ENCODE measurements around the gene PLCL2. TPM values are rescaled to one million over a fixed set of nuclear protein-coding genes. Genes with fewer than 3 reads are reported as not detected.

Gene PLCL2
- total and polyA plus RNA-seq, 10 donors: 6.9 to 60.4 (median 41.8) TPM

GRCh38 chr3:16999871-17000270 is 115.1 kb downstream of the PLCL2 start:
- no peak for DNase-seq
- H3K9me3 ChIP-seq: peaks cover 0 to 25% (median 13%) of the 10 kb centered on the region in 8 donors
- TF ChIP-seq POLR2A (IDR thresholded peaks at IDR 0.05): no peak
- TF ChIP-seq POLR2AphosphoS5 (IDR thresholded peaks at IDR 0.05): no peak
- TF ChIP-seq, protein P1, sequence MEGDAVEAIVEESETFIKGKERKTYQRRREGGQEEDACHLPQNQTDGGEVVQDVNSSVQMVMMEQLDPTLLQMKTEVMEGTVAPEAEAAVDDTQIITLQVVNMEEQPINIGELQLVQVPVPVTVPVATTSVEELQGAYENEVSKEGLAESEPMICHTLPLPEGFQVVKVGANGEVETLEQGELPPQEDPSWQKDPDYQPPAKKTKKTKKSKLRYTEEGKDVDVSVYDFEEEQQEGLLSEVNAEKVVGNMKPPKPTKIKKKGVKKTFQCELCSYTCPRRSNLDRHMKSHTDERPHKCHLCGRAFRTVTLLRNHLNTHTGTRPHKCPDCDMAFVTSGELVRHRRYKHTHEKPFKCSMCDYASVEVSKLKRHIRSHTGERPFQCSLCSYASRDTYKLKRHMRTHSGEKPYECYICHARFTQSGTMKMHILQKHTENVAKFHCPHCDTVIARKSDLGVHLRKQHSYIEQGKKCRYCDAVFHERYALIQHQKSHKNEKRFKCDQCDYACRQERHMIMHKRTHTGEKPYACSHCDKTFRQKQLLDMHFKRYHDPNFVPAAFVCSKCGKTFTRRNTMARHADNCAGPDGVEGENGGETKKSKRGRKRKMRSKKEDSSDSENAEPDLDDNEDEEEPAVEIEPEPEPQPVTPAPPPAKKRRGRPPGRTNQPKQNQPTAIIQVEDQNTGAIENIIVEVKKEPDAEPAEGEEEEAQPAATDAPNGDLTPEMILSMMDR (IDR thresholded peaks at IDR 0.05 in 8 of 11, conservative IDR thresholded peaks at IDR 0.05 in 3 of 11): no peak

DNA sequence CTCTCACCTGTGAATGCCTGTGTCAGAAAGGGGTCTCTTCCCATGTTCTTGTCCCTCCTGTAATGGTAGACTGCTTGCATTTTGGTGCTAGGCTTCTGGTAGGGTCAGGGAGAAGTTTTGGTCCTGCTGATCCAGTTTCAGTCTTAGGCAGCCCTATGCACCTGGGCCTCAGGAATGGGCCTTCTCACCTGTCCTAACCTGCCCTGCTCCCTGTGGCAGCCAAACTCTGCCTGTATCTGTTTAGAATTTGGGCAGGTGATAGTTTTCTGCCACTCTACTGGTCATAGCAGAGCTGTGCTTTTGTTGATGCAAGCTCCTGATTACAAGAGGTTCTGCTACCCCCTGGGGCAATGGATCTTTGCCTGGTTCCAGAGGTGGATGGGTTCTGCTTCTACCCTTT is 118.7 kb downstream of the PLCL2 start:
- Histone ChIP-seq H3K4me1 (peaks cover 5 to 68% (median 44%) of the 10 kb centered on the region in 6 donors), H3K9me3 (peaks cover 0 to 25% (median 13%) of the 10 kb centered on the region in 8 donors), H3K4me3 (no peak overlapping the region), H3K27ac (no peak overlapping the region), H3K36me3 (no peaks in the 10 kb centered on the region), H3K27me3 (replicated peaks in 1 of 7) (no peaks in the 10 kb centered on the region)
- TF ChIP-seq POLR2AphosphoS5 (IDR thresholded peaks at IDR 0.05) (no peak), POLR2A (IDR thresholded peaks at IDR 0.05) (no peak)
- TF ChIP-seq, protein P1 (IDR thresholded peaks at IDR 0.05 in 8 of 11, conservative IDR thresholded peaks at IDR 0.05 in 3 of 11): no peak
- no peak for DNase-seq
- intact Hi-C loops (cut with DNase I; ENCODE audit: low total_unique reads): no loop called here

More at GRCh38 chr3:16999871-17000270, 115.1 kb downstream of the PLCL2 start:
- H3K4me3 ChIP-seq: no peak overlapping the region
- H3K27me3 ChIP-seq (replicated peaks in 1 of 7): no peaks in the 10 kb centered on the region
- no peak overlapping the region for H3K27ac ChIP-seq
- intact Hi-C loops (cut with DNase I; ENCODE audit: low total_unique reads): no loop called here
- no peaks in the 10 kb centered on the region for H3K36me3 ChIP-seq
- H3K4me1 ChIP-seq: peaks cover 17 to 70% (median 49%) of the 10 kb centered on the region in 6 donors

GRCh38 chr3:17006132-17006852 is 121.5 kb downstream of the PLCL2 start:
- H3K4me1 ChIP-seq: peaks cover 0 to 53% (median 31%) of the 10 kb centered on the region in 6 donors
- H3K36me3 ChIP-seq: peaks cover 0 to 25% (median 18%) of the 10 kb centered on the region in 6 donors
- H3K9me3 ChIP-seq: peaks cover 0 to 15% (median 8%) of the 10 kb centered on the region in 8 donors
- 31 to 42% (median 35%) methylated on average over 2 of the region's 2 CpGs for WGBS, 5 donors
- intact Hi-C loops (cut with DNase I; ENCODE audit: low total_unique reads): no loop called here
- H3K27me3 ChIP-seq (replicated peaks in 1 of 7): no peaks in the 10 kb centered on the region
- H3K27ac ChIP-seq: peak overlapping the region in 1 of 8 donors; percentile 28
- DNase-seq: no peak
- no peak for TF ChIP-seq POLR2A (IDR thresholded peaks at IDR 0.05)
- TF ChIP-seq POLR2AphosphoS5 (IDR thresholded peaks at IDR 0.05): no peak
- TF ChIP-seq, protein P1 (IDR thresholded peaks at IDR 0.05 in 8 of 11, conservative IDR thresholded peaks at IDR 0.05 in 3 of 11): no peak
- H3K4me3 ChIP-seq: no peak overlapping the region

DNA sequence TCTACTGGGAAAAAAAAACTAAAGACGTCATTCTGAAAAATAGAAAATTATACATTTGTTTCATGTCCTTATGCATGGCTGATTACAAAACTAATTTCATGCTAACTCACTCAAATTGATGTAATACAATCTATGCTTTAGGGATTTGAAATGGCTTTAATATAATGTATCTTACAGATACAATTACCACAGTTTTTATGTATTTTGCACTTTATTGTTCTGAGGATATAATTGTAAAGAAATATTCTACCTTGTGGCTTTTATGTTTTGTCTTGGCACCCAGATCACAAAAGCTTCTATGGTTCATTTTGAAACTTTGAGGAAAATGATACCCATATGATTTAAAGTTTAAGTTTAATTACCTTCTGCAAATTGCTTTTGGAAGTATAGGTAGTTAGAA is 122.5 kb downstream of the PLCL2 start:
- Histone ChIP-seq H3K27ac (no peak overlapping the region), H3K27me3 (replicated peaks in 1 of 7) (no peaks in the 10 kb centered on the region), H3K4me1 (peaks cover 0 to 53% (median 31%) of the 10 kb centered on the region in 6 donors), H3K4me3 (no peak overlapping the region), H3K9me3 (peaks cover 0 to 5% (median under 1%) of the 10 kb centered on the region in 8 donors), H3K36me3 (peaks cover 0 to 35% (median 26%) of the 10 kb centered on the region in 6 donors)
- 75 to 90% (median 80%) methylated on average over 1 of the region's 1 CpG for WGBS, 5 donors
- intact Hi-C loops (cut with DNase I; ENCODE audit: low total_unique reads): no loop called here
- TF ChIP-seq POLR2AphosphoS5 (IDR thresholded peaks at IDR 0.05) (no peak), POLR2A (IDR thresholded peaks at IDR 0.05) (no peak)
- TF ChIP-seq, protein P1 (IDR thresholded peaks at IDR 0.05 in 8 of 11, conservative IDR thresholded peaks at IDR 0.05 in 3 of 11): no peak
- no peak for DNase-seq

Data from spleen (tissue), 11 donors.